Fibroblast of pulmonary artery (primary cell): Measurements from ENCODE around the gene CSMD2.

Experiments
- DNase-seq: peaks from one replicate; pipeline ENCODE4 v3.0.0-alpha.2; 2010; ENCODE audit warnings: low read depth
- H3K4me3 ChIP-seq: replicated peaks from 2 replicates; pipeline ENCODE4 v1.5.1; 2011; ENCODE audit warnings: low read depth, mild to moderate bottlenecking, control low read depth, low read length, moderate library complexity
- CTCF ChIP-seq: IDR thresholded peaks from 2 replicates; pipeline ENCODE4 v1.5.1; 2011; ENCODE audit warnings: mild to moderate bottlenecking, control low read depth, low read length, inconsistent platforms; ENCODE audit errors: missing control alignments

CSMD2 gene

GRCh38 chr1:33876970-33877650 is 287.9 kb downstream of the CSMD2 start:
- no peak for DNase-seq
- no peak for TF ChIP-seq CTCF
- no peak overlapping the region for H3K4me3 ChIP-seq

GRCh38 chr1:33875862-33876261 is 289.2 kb downstream of the CSMD2 start:
- no peak overlapping the region for H3K4me3 ChIP-seq
- no peak for DNase-seq
- TF ChIP-seq CTCF, result no peak

GRCh38 chr1:33874636-33875035 is 290.4 kb downstream of the CSMD2 start:
- no peak for TF ChIP-seq CTCF
- no peak overlapping the region for H3K4me3 ChIP-seq
- DNase-seq, result no peak

GRCh38 chr1:33872683-33873082 is 292.3 kb downstream of the CSMD2 start:
- H3K4me3 ChIP-seq, result no peak overlapping the region
- no peak for TF ChIP-seq CTCF
- DNase-seq, result no peak

- no peak for DNase-seq
- no peak overlapping the region for H3K4me3 ChIP-seq
- TF ChIP-seq CTCF, result no peak
Observed at GRCh38 chr1:33872275-33872674, 292.8 kb downstream of the CSMD2 start.

- TF ChIP-seq CTCF, result no peak
- no peak for DNase-seq
- H3K4me3 ChIP-seq, result no peak overlapping the region
Observed at GRCh38 chr1:33867684-33868083, 297.3 kb downstream of the CSMD2 start.

- no peak for DNase-seq
- TF ChIP-seq CTCF, result no peak
- H3K4me3 ChIP-seq, result no peak overlapping the region
Observed at GRCh38 chr1:33866281-33866680, 298.7 kb downstream of the CSMD2 start.
